ENCODE measurements around the gene COMMD6.
A peak's percentile ranks its signal among the peaks of the same experiment; 100 is the strongest.
"Not testable (repeated sequence)": the region's sequence is repeated elsewhere in the genome, so short reads cannot be mapped to it uniquely, and the experiment has no call there.

The COMMD6 gene

DNA sequence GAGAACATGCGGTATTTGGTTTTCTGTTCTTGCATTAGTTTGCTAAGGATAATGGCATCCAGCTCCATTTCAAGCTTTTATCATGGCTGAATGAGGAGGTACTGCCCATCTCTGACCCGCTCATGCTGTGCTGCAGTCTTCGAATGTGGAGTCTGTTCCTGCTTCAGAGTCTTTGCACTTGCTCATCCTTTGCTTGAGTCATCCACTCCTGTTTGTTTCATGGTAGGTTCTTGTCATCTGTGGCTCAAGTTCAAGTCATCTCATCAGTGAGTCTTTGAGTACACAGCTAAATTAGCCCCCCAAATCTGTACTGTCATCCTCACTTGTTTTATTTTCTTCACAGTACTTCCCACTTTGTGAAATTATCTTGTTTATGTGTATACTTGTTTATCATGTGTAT lies 17.3 kb upstream of the COMMD6 start:
- H3K4me3 ChIP-seq: no peak overlapping the region
- no peak for DNase-seq
- TF ChIP-seq, protein P1, sequence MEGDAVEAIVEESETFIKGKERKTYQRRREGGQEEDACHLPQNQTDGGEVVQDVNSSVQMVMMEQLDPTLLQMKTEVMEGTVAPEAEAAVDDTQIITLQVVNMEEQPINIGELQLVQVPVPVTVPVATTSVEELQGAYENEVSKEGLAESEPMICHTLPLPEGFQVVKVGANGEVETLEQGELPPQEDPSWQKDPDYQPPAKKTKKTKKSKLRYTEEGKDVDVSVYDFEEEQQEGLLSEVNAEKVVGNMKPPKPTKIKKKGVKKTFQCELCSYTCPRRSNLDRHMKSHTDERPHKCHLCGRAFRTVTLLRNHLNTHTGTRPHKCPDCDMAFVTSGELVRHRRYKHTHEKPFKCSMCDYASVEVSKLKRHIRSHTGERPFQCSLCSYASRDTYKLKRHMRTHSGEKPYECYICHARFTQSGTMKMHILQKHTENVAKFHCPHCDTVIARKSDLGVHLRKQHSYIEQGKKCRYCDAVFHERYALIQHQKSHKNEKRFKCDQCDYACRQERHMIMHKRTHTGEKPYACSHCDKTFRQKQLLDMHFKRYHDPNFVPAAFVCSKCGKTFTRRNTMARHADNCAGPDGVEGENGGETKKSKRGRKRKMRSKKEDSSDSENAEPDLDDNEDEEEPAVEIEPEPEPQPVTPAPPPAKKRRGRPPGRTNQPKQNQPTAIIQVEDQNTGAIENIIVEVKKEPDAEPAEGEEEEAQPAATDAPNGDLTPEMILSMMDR (IDR thresholded peaks at IDR 0.05): no peak
- intact Hi-C loops (cut with DNase I; ENCODE audit: low total_unique reads): no loop called here
- peaks cover 0 to 11% (median 2%) of the 10 kb centered on the region in 3 donors for H3K36me3 ChIP-seq
- peaks cover 0 to 21% (median 9%) of the 10 kb centered on the region in 4 donors for H3K4me1 ChIP-seq
- no peaks in the 10 kb centered on the region for H3K27me3 ChIP-seq
- no peaks in the 10 kb centered on the region for H3K9me3 ChIP-seq
- no peak overlapping the region for H3K27ac ChIP-seq

DNA sequence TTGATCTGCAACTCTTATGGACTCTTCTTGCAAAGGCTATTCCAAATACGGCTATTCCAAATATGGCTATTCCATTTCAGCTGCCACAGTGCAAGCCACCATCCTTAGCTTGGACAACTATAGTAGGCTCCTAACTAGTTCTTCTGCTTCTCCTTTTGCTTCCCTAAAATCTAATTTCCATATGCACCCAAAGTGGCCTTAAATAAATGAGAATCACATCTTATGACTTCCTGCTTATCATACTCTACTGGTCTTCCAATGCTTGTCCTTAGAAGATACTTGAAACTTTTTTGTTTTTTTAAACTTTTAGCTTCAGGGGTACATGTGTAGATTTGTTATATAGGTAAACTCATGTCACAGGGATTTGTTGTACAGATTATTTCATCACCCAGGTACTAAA lies 16.8 kb upstream of the COMMD6 start:
- peaks cover 0 to 21% (median 10%) of the 10 kb centered on the region in 4 donors for H3K4me1 ChIP-seq
- TF ChIP-seq, protein P1 (IDR thresholded peaks at IDR 0.05): no peak
- H3K27ac ChIP-seq: no peak overlapping the region
- H3K4me3 ChIP-seq: no peak overlapping the region
- no peak for DNase-seq
- no peaks in the 10 kb centered on the region for H3K27me3 ChIP-seq
- H3K36me3 ChIP-seq: peaks cover 0 to 11% (median 2%) of the 10 kb centered on the region in 3 donors
- intact Hi-C loops (cut with DNase I; ENCODE audit: low total_unique reads): no loop called here
- no peaks in the 10 kb centered on the region for H3K9me3 ChIP-seq

DNA sequence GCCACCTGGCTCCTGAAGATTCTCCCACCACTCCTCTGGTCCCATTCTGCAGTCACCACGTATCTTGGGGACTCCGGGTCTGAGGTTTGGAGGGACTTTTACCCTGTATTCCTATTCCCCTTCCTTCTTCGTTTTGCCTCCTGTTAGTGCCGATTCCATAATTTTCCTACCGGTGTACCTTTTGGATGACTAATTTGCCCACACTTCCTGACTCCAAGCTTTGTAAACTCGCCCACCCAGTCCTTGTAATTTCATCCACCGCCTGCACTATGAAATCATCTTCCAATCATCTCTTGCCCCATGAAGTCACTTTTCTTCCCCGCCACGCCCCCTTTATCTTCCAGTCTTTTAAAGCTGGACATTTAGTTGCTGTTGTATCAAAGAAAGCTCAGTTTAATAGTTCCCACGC lies 12.5 kb upstream of the COMMD6 start:
- H3K4me3 ChIP-seq: peak overlapping the region; percentile 70 to 92
- peaks cover 0 to 16% (median 13%) of the 10 kb centered on the region in 4 donors for H3K4me1 ChIP-seq
- no peaks in the 10 kb centered on the region for H3K27me3 ChIP-seq
- TF ChIP-seq, protein P1 (IDR thresholded peaks at IDR 0.05): no peak
- intact Hi-C loops (cut with DNase I; ENCODE audit: low total_unique reads): no loop called here
- H3K9me3 ChIP-seq: no peaks in the 10 kb centered on the region
- H3K36me3 ChIP-seq: peaks cover 0 to 11% (median 2%) of the 10 kb centered on the region in 3 donors
- H3K27ac ChIP-seq: peak overlapping the region; percentile 68 to 72
- DNase-seq: no peak

DNA sequence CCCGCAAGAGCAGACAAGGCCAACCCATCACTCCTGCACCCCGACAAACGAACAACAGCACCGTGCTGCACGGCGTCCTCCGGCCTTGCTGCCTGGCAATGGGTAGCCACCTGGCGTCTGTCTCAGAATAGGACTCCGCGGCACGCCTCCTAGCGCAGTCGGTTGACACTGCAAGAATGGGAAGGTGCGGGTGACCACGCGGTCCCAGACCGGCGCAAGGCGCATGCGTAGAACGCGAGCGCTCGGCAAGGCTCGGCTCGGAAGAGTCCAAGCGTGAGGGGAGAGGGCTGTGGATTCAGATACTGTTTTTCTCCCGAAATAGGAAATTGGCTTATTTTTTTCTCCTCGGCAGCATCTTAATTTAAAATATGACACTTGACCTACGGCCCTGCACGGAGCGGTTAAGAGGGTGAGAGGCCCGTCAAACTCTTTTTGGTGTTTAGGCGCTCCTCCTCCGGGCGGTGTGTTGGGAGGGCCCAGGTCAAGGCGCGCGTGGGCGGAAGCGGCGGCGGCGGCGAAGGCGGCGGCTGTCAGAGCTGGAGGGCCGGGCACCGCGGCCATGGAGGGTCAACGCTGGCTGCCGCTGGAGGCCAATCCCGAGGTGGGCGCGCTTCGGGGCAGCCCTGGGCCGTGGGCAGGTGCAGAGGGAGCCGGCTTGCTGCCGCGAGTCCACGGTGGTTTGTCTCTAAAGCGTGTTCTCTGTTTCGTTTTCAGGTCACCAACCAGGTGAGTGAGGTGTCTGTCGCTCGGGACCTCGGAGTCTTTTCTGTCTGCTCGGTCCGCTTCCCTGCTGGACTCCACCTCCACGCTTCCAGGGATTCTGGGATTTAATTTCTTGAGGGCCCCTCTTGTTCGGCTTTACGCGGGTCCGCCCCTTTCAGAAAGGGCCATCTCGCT lies 11.9 kb upstream of the COMMD6 start, which contains the start of gene UCHL3:
TSS of gene UCHL3 (plus strand) at position 530 of the 897 bp plus-strand sequence. CDS start at position 560, 30 bp downstream.
- TF ChIP-seq, protein P1 (IDR thresholded peaks at IDR 0.05): peak; percentile 80 to 85
- Histone ChIP-seq H3K27ac (peak within 1 kb of the TSS; percentile 68 to 72), H3K27me3 (no peaks in the 10 kb centered on the region), H3K9me3 (no peaks in the 10 kb centered on the region), H3K4me3 (peak within 1 kb of the TSS; percentile 70 to 92), H3K4me1 (peaks cover 0 to 16% (median 13%) of the 10 kb centered on the region in 4 donors), H3K36me3 (peaks cover 0 to 6% (median 0%) of the 10 kb centered on the region in 3 donors)
- peak; percentile 92 to 95 for DNase-seq
- intact Hi-C loops (cut with DNase I; ENCODE audit: low total_unique reads): loop anchor here (5.0 kb wide), 1 partner anchor 177 kb away; no protein-coding TSS in a partner anchor

DNA sequence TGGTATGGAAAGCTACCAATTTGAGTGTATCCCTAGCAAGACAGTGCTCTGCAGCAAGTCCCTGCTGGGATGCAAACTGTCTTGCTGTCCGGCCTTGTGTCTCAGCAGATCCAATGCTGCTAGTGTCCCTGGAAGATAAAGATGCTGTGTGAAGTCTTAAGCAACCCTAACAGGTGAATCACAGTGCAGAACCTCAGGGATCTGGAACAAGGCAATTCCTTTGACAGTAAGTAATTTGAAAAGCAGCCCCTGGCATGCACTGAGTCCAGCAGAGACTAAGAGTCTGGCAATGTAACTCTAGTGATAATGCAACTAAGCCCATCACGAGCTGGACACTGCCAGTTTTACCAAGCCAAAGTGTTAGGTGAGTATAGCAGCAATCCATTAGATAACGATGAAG lies 10.3 kb upstream of the COMMD6 start:
- H3K27ac ChIP-seq: no peak overlapping the region
- no peak overlapping the region for H3K4me3 ChIP-seq
- no peak for DNase-seq
- peaks cover 0 to 16% (median 13%) of the 10 kb centered on the region in 4 donors for H3K4me1 ChIP-seq
- no peaks in the 10 kb centered on the region for H3K27me3 ChIP-seq
- TF ChIP-seq, protein P1 (IDR thresholded peaks at IDR 0.05): no peak
- no peaks in the 10 kb centered on the region for H3K9me3 ChIP-seq
- no peaks in the 10 kb centered on the region for H3K36me3 ChIP-seq
- intact Hi-C loops (cut with DNase I; ENCODE audit: low total_unique reads): loop anchor here (5.0 kb wide), 1 partner anchor 176 kb away; no protein-coding TSS in a partner anchor

DNA sequence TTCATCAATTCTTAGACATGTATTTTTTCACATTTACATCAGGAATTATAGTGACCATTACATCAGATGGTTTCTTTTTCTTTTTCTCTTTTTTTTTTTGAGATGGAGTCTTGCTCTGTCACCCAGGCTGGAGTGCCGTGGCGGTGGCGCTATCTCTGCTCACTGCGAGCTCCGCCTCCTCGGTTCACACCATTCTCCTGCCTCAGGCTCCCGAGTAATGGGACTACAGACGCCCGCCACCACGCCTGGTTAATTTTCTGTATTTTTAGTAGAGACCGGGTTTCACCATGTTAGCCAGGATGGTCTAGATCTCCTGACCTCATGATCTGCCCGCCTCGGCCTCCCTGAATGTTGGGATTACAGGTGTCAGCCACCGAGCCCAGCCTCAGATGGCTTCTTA lies 7.7 kb upstream of the COMMD6 start:
- not testable (repeated sequence) for H3K27ac ChIP-seq, H3K36me3 ChIP-seq, DNase-seq, H3K9me3 ChIP-seq, H3K27me3 ChIP-seq, H3K4me1 ChIP-seq, H3K4me3 ChIP-seq
- intact Hi-C loops (cut with DNase I; ENCODE audit: low total_unique reads): loop anchor here (5.0 kb wide), 1 partner anchor 173 kb away; no protein-coding TSS in a partner anchor
